ENCODE data around the gene ZNF555. TPM values are rescaled to one million over a fixed set of nuclear protein-coding genes. Genes with fewer than 3 reads are reported as not detected.

The ZNF555 gene
- total and polyA plus RNA-seq, 10 of the 15 experiments (the other 5 are each of a cell fraction or from before 2014, with no cell fraction given), result 0.58 to 1.9 (median 1.2) TPM

DNA sequence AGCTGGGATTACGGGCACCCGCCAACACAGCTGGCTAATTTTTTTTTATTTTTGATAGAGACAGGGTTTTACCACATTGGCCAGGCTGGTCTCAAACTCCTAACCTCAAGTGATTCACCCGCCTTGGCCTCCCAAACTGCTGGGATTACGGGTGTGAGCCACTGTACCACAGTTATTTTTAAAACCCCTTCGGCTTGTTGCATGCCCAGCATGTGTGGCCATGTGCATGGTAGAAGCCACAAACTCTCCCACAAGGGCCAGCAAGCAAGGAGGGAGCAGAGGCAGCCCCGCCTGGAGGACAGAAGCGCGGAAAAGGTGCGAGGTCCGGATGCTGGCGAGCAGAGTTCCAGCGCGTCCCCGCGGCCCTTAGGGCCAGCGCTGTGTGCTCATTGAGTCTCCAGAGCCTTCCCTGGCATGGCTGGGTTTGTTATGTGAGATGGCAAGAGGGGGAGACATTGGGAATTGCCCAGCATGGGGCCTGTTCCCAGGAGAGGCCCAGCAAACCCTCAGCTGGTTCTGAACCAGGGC lies 43.1 kb upstream of the ZNF555 start (continued):
- TF ChIP-seq RELA (IDR thresholded peaks at IDR 0.05; ENCODE audit: borderline replicate concordance, partially characterized antibody), result no peak
- TF ChIP-seq, protein P1, sequence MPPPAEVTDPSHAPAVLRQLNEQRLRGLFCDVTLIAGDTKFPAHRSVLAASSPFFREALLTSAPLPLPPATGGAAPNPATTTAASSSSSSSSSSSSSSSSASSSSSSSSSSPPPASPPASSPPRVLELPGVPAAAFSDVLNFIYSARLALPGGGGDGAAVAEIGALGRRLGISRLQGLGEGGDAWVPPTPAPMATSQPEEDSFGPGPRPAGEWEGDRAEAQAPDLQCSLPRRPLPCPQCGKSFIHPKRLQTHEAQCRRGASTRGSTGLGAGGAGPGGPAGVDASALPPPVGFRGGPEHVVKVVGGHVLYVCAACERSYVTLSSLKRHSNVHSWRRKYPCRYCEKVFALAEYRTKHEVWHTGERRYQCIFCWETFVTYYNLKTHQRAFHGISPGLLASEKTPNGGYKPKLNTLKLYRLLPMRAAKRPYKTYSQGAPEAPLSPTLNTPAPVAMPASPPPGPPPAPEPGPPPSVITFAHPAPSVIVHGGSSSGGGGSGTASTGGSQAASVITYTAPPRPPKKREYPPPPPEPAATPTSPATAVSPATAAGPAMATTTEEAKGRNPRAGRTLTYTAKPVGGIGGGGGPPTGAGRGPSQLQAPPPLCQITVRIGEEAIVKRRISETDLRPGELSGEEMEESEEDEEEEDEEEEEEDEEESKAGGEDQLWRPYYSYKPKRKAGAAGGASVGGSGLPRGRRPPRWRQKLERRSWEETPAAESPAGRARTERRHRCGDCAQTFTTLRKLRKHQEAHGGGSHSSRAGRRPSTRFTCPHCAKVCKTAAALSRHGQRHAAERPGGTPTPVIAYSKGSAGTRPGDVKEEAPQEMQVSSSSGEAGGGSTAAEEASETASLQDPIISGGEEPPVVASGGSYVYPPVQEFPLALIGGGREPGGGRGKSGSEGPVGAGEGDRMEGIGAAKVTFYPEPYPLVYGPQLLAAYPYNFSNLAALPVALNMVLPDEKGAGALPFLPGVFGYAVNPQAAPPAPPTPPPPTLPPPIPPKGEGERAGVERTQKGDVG (CRISPR knock-in tag; IDR thresholded peaks at IDR 0.05), result no peak
- no peak for TF ChIP-seq IKZF2 (IDR thresholded peaks at IDR 0.05)
- no peak for TF ChIP-seq RBBP5 (conservative IDR thresholded peaks at IDR 0.05)
- no peak for TF ChIP-seq MTA3 (IDR thresholded peaks at IDR 0.05; ENCODE audit: borderline replicate concordance, low read length)
- no peak for TF ChIP-seq NFXL1 (IDR thresholded peaks at IDR 0.05; ENCODE audit: borderline replicate concordance)
- no peak for TF ChIP-seq MYC (IDR thresholded peaks at IDR 0.05; ENCODE audit: insufficient read depth, insufficient read length, insufficient replicate concordance, low read length, severe bottlenecking)
- no peak for TF ChIP-seq CHD1 (IDR thresholded peaks at IDR 0.05; ENCODE audit: low read depth, low read length)
- TF ChIP-seq ASH2L (IDR thresholded peaks at IDR 0.05; ENCODE audit: borderline replicate concordance, low read depth), result no peak
- no peak for TF ChIP-seq STAT3 (IDR thresholded peaks at IDR 0.05; ENCODE audit: low read depth, low read length)
- TF ChIP-seq KLF5 (IDR thresholded peaks at IDR 0.05; ENCODE audit: partially characterized antibody), result no peak
- TF ChIP-seq TAF1 (IDR thresholded peaks at IDR 0.05; ENCODE audit: borderline replicate concordance, low read depth, low read length), result no peak
- TF ChIP-seq FOXK2 (IDR thresholded peaks at IDR 0.05), result no peak
